Kidney epithelial cell (primary cell): ENCODE results near the gene UQCC2. TPM values are rescaled to one million over a fixed set of nuclear protein-coding genes. Genes with fewer than 3 reads are reported as not detected.

Experiments used
- DNase-seq: peaks from one replicate; pipeline ENCODE4 v3.0.0-alpha.2; 2010; ENCODE audit warnings: low read depth
- H3K27me3 ChIP-seq: 2 replicates; pipeline ENCODE4 v1.6.0; 2011; ENCODE audit warnings: low read length; ENCODE audit not compliant: control insufficient read depth, insufficient read depth
- H3K36me3 ChIP-seq: 2 replicates; pipeline ENCODE4 v1.5.1; 2011; ENCODE audit warnings: low read length; ENCODE audit not compliant: control insufficient read depth, insufficient read depth
- H3K4me3 ChIP-seq: 2 replicates; pipeline ENCODE4 v1.5.1; 2011; ENCODE audit warnings: low read depth, mild to moderate bottlenecking, control low read depth, low read length
- CTCF ChIP-seq: IDR thresholded peaks from 2 replicates; pipeline ENCODE4 v1.5.1; 2011; ENCODE audit warnings: mild to moderate bottlenecking, moderate library complexity, low read length, control low read depth, inconsistent platforms; ENCODE audit not compliant: insufficient read depth, poor library complexity, severe bottlenecking
- total RNA-seq: library from RNA; depleted of rRNA; stranded (reverse); fragments of >200 nt; gene quantifications from 2 replicates; pipeline ENCODE4 v1.2.3, GENCODE V29; 2015

UQCC2 gene
- total RNA-seq, 1 donor from 2014 or later, result 38.4 TPM

- Histone ChIP-seq H3K27me3 (peaks cover 16% of the 10 kb centered on the region), H3K36me3 (no peaks in the 10 kb centered on the region), H3K4me3 (no peak overlapping the region)
- DNase-seq, result no peak
- no peak for TF ChIP-seq CTCF
Observed at GRCh38 chr6:33722103-33722623, 10.7 kb upstream of the UQCC2 start.

GRCh38 chr6:33721508-33721907 lies 10.0 kb upstream of the UQCC2 start:
- no peak for DNase-seq
- peaks cover 16% of the 10 kb centered on the region for H3K27me3 ChIP-seq
- no peak overlapping the region for H3K4me3 ChIP-seq
- TF ChIP-seq CTCF, result no peak
- no peaks in the 10 kb centered on the region for H3K36me3 ChIP-seq

GRCh38 chr6:33720998-33721397 lies 9.5 kb upstream of the UQCC2 start:
- peaks cover 16% of the 10 kb centered on the region for H3K27me3 ChIP-seq

GRCh38 chr6:33719326-33719987 lies 8.0 kb upstream of the UQCC2 start:
- H3K27me3 ChIP-seq, result peaks cover 14% of the 10 kb centered on the region
- no peak overlapping the region for H3K4me3 ChIP-seq
- no peaks in the 10 kb centered on the region for H3K36me3 ChIP-seq
- DNase-seq, result no peak
- no peak for TF ChIP-seq CTCF

More at GRCh38 chr6:33720998-33721397, 9.5 kb upstream of the UQCC2 start:
- no peak for DNase-seq
- TF ChIP-seq CTCF, result no peak
- no peaks in the 10 kb centered on the region for H3K36me3 ChIP-seq
- H3K4me3 ChIP-seq, result no peak overlapping the region

- DNase-seq, result no peak
- Histone ChIP-seq H3K4me3 (no peak overlapping the region), H3K36me3 (no peaks in the 10 kb centered on the region), H3K27me3 (peaks cover 11% of the 10 kb centered on the region)
- no peak for TF ChIP-seq CTCF
Observed at GRCh38 chr6:33718713-33719112, 7.2 kb upstream of the UQCC2 start.
